Fibroblast of pulmonary artery (primary cell): Measurements from ENCODE around the gene BRD8.

Experiments
- DNase-seq: peaks from one replicate; pipeline ENCODE4 v3.0.0-alpha.2; 2010; ENCODE audit warnings: low read depth
- H3K4me3 ChIP-seq: replicated peaks from 2 replicates; pipeline ENCODE4 v1.5.1; 2011; ENCODE audit warnings: low read depth, mild to moderate bottlenecking, control low read depth, low read length, moderate library complexity
- TF ChIP-seq, protein P1 (sequence below): IDR thresholded peaks from 2 replicates; pipeline ENCODE4 v1.5.1; 2011; ENCODE audit warnings: mild to moderate bottlenecking, control low read depth, low read length, inconsistent platforms; ENCODE audit errors: missing control alignments

Gene BRD8

DNA sequence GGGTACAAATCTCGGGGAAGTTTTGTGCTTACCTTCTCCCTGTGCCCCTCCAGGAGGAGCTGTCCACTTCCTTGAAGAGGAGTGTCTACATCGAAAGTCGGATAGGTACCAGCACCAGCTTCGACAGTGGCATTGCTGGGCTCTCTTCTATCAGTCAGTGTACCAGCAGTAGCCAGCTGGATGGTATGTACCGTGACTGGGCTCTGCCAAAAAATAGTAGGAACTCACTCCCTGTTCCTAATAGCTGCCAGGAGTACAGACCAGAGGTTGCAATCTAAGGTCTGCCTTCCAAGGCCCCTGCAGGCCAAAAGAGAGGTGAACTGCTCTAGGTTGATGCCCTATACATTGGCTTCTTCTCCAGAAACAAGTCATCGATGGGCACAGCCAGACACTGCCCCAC lies 4.4 kb upstream of the BRD8 start:
- no peak for DNase-seq
- H3K4me3 ChIP-seq, result no peak overlapping the region
- TF ChIP-seq, protein P1, sequence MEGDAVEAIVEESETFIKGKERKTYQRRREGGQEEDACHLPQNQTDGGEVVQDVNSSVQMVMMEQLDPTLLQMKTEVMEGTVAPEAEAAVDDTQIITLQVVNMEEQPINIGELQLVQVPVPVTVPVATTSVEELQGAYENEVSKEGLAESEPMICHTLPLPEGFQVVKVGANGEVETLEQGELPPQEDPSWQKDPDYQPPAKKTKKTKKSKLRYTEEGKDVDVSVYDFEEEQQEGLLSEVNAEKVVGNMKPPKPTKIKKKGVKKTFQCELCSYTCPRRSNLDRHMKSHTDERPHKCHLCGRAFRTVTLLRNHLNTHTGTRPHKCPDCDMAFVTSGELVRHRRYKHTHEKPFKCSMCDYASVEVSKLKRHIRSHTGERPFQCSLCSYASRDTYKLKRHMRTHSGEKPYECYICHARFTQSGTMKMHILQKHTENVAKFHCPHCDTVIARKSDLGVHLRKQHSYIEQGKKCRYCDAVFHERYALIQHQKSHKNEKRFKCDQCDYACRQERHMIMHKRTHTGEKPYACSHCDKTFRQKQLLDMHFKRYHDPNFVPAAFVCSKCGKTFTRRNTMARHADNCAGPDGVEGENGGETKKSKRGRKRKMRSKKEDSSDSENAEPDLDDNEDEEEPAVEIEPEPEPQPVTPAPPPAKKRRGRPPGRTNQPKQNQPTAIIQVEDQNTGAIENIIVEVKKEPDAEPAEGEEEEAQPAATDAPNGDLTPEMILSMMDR, result no peak

DNA sequence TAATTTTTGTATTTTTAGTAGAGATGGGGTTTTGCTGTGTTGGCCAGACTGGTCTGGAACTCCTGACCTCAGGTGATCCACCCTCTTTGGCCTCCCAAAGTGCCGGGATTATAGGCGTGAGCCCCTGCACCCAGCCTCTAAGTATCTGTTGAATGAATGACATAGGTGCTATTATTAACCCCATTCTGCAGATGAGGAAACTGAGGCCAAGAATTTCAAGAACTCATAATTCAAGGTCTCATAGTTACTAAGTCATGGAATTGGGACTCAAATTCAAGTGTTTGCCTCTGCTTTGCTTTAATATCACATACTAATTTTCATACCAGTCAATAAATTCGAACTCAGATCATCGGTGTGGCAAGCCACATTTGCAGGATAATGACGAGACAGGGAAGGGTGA lies 2.4 kb upstream of the BRD8 start:
- DNase-seq, result no peak
- TF ChIP-seq, protein P1, result no peak
- H3K4me3 ChIP-seq, result no peak overlapping the region

DNA sequence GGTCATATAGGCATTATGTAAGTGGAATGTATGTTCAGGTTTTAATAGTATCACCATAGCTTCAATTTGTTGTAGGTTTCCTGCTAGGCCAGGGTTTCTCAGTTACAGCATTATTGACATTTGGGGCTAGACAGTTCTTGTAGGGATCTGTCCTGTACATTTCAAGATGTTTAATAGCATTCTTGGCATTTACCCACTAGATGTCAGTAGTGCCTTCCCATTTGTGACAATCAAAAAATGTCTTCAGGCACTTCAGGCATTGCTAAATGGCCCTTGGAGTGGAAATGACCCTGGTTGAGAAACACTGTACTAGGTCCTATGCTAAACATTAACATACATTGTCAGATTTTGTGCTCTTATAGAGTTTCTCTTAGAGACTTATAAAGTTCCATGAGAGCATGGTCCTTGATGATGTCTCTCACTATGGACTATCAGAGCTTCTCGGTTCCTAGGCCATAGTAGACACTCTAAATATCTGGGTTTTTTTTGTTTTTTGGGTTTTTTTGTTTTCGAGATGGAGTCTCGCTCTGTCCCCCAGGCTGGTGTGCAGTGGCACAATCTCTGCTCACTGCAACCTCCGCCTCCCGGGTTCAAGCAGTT lies 1.9 kb upstream of the BRD8 start:
- peak; percentile 80 for DNase-seq
- TF ChIP-seq, protein P1, result peak; percentile 47
- peak overlapping the region; percentile 100 for H3K4me3 ChIP-seq

DNA sequence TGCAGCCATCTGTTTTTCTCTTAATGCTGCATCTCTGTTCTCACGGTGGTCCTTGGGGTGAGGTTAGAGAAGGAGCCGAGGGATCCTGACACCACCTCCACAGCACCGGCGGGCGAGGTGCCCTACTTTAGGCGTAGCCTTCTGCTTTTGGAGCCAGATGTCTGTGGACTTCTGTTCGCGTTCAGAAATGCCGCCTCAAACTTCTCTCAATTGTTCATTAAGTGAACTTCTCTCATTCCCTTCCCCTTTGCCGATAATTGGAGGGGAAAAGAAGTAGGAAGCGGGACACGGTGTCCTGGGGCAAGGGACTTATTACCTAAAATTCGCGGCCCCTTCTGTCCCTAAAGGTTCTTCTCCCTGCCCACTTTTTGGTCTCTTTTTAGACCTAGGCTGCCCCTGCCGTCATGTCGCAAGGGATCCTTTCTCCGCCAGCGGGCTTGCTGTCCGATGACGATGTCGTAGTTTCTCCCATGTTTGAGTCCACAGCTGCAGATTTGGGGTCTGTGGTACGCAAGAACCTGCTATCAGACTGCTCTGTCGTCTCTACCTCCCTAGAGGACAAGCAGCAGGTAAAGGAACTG lies 937 bp upstream of the BRD8 start:
- no peak for DNase-seq
- H3K4me3 ChIP-seq, result peak overlapping the region; percentile 100
- TF ChIP-seq, protein P1, result no peak

DNA sequence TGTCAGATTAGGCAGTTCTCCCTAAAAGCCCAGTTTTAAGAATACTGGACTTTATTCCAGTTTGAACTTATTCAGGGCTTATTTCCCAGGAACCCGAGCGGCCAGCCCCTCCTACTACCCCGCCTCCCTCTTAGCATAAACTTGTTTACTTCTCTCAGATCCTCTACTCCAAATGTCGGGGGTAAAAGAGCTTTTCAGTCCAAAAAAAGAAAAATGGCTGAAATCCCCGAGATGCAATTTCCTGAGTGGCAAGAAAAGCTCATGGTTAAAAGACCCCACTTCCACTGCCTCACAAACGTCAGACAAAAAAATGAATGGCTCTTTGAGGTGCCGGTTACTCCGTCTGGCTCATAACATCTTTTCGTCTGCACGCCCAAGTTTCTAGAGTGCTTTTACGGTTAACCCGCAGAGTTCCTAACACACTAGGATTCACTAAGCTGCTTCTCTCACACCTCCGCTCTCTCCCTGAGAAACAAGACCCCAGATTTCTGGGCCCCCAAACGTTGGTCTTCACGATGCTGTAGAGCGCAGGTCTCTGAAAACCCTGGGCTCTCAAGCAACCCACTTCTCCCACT lies 402 bp downstream of the BRD8 start:
- TF ChIP-seq, protein P1, result no peak
- peak overlapping the region; percentile 100 for H3K4me3 ChIP-seq
- peak; percentile 33 for DNase-seq

DNA sequence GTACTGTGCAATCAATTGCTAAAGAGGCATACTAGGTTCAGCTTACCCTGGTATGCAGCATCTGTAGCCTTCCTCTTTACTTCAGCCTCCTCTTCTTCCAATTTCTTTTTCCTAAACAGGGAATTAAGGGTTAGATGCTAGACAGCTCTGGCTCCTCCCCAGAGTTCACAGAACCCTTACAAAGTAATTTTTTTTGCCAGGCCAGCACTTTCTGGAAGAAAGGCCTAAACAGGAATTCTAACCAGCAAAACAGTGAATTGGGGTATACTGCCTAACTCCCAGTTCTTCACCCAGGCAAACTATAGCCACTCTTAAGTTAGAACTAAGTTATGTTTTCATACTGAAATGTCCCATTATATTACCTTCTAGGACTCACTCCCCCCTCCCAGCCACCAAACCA lies 8.1 kb downstream of the BRD8 start:
- no peak for DNase-seq
- TF ChIP-seq, protein P1, result no peak
- no peak overlapping the region for H3K4me3 ChIP-seq
